ENCODE measurements around the gene C1QTNF8.

C1QTNF8 gene

DNA sequence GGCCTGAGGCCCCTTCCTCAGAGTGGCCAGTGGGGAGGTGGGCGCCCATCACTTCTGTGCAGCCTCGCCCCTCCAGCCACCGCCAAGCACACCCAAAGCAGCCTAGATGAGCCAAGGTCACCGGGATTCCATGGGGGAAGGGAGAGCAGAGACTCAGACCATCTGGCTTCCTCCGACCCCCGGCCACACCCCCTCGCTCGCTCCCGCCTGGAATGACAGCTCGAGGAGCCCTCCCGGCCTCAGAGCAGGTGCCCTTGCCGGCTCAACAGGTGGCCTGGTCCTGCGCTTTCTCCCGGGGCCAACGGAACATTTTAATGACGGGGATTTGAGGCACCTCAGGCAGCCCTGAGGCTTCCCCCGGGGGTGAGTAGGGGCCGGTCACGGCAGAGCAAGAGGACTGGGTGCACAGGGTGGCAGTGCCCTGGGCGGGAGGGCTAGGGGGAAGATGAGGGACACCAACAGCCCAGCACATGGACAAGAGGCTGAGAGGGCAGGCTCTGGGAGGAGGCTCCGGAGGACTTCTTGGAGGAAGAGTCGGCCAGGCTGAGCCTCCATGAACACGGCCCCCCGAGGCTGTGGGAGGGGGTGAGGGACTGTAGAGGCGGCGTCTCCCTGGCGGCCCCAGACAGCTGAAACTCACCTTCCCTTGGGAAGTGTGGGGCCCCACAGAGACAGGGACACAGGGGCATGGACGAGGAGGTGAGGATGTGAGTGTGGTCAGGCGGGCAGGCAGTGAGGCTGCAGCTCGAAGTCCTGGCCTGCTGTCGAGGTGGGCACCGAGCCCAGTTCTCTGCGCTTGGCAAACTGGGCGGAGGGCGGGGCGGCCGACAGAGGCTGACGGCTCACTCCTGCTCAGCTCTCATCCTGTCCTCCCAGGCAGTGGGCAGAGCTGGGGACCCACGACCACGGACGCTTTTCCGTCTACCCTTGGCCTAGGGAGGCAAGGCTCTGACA, 12.5 kb upstream of the C1QTNF8 start (continued):
- TF ChIP-seq, protein P1, sequence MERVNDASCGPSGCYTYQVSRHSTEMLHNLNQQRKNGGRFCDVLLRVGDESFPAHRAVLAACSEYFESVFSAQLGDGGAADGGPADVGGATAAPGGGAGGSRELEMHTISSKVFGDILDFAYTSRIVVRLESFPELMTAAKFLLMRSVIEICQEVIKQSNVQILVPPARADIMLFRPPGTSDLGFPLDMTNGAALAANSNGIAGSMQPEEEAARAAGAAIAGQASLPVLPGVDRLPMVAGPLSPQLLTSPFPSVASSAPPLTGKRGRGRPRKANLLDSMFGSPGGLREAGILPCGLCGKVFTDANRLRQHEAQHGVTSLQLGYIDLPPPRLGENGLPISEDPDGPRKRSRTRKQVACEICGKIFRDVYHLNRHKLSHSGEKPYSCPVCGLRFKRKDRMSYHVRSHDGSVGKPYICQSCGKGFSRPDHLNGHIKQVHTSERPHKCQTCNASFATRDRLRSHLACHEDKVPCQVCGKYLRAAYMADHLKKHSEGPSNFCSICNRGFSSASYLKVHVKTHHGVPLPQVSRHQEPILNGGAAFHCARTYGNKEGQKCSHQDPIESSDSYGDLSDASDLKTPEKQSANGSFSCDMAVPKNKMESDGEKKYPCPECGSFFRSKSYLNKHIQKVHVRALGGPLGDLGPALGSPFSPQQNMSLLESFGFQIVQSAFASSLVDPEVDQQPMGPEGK (CRISPR knock-in tag; IDR thresholded peaks at IDR 0.05; ENCODE audit: borderline replicate concordance) = no peak
- no peak for TF ChIP-seq CSDC2 (CRISPR knock-in tag; IDR thresholded peaks at IDR 0.05)

DNA sequence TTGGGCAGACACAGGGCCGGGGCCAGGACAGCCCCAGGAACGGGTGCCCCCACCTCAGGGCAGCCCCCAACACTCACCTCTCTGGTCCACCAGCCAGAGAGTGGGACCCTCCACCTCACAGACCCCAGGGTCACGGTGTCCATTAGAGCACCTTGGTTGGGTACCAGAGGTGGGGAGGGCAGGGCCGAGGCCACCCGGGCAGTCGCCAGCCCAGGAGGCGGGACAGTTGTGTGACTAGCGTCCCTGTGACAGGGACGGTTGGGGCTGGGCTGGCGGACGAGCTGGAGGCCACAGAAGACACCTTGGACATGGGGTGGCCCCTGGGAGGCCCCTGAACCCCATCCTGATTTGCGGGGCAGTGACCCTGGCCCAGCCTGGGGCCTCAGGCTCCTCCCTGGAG, 11.7 kb upstream of the C1QTNF8 start:
- ATAC-seq = no peak
- TF ChIP-seq ZNF8 (CRISPR knock-in tag; IDR thresholded peaks at IDR 0.05) = no peak
- TF ChIP-seq TSHZ2 (CRISPR knock-in tag; IDR thresholded peaks at IDR 0.05) = no peak

DNA sequence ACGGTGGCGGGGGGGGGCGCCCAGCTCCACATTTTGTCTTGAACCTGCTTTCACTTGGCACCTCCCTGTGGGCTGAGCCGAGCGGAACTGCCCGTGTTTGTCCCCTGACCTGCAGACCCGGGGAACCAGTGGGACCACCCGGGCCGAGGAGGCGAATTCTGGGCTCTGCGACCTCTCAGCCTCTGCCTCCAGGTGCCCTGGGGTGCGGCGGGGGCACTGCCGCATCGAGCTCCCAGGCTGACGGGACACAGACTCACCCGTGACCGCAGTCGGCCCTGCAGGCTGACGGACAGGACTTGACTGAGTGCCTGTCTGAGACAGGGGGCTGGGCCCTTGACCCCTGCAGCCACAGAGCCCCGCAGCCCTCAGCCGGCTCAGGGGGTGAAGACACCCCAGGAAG, 11.1 kb upstream of the C1QTNF8 start:
- ATAC-seq = no peak

More for the DNA sequence above, 11.1 kb upstream of the C1QTNF8 start:
- TF ChIP-seq TSHZ2 (CRISPR knock-in tag; IDR thresholded peaks at IDR 0.05) (no peak), ZFP3 (CRISPR knock-in tag; IDR thresholded peaks at IDR 0.05) (no peak), ZNF565 (CRISPR knock-in tag; conservative IDR thresholded peaks at IDR 0.05; ENCODE audit: low read depth) (no peak), OSR1 (CRISPR knock-in tag; IDR thresholded peaks at IDR 0.05) (no peak), GLIS3 (CRISPR knock-in tag; IDR thresholded peaks at IDR 0.05) (no peak), ZNF70 (CRISPR knock-in tag; IDR thresholded peaks at IDR 0.05) (no peak), TOX (CRISPR knock-in tag; IDR thresholded peaks at IDR 0.05; ENCODE audit: borderline replicate concordance) (no peak), ESRRG (CRISPR knock-in tag; IDR thresholded peaks at IDR 0.05) (no peak), CSRNP3 (CRISPR knock-in tag; IDR thresholded peaks at IDR 0.05) (no peak), CREB5 (CRISPR knock-in tag; IDR thresholded peaks at IDR 0.05; ENCODE audit: low read depth) (no peak), ARNTL (CRISPR knock-in tag; IDR thresholded peaks at IDR 0.05; ENCODE audit: borderline replicate concordance, low read depth) (no peak), TCF4 (CRISPR knock-in tag; IDR thresholded peaks at IDR 0.05; ENCODE audit: borderline replicate concordance) (no peak)

All from SK-N-SH treated with all-trans-retinoic acid at 6 μM for 48 hours (cell line).